HL-60 (cell line): ENCODE measurements around the gene CACNA1E.
"Not testable (repeated sequence)": the region's sequence is repeated elsewhere in the genome, so short reads cannot be mapped to it uniquely, and the experiment has no call there.

ENCODE experiments used
- DNase-seq, 2 experiments: peaks; one replicate each; pipeline ENCODE4 v3.0.0-alpha.2; 2010 to 2020; ENCODE audit warnings: low read depth in 1 of 2, low spot score in 1 of 2
- H3K27ac ChIP-seq: fragments of 250-450 bp; sonication (Bioruptor Pico); replicated peaks from 2 replicates; pipeline ENCODE4 v1.5.1; 2020; ENCODE audit warnings: mild to moderate bottlenecking, moderate library complexity
- H3K27me3 ChIP-seq: fragments of 250-450 bp; sonication (Bioruptor Pico); 2 replicates; pipeline ENCODE4 v1.5.1; 2021; ENCODE audit warnings: mild to moderate bottlenecking, moderate library complexity; ENCODE audit not compliant: insufficient read depth, poor library complexity, severe bottlenecking
- H3K4me3 ChIP-seq: replicated peaks from 2 replicates; pipeline ENCODE4 v1.5.1; 2011; ENCODE audit warnings: mild to moderate bottlenecking, control low read depth, low read length; ENCODE audit not compliant: insufficient read depth
- GABPA ChIP-seq: IDR thresholded peaks from 2 replicates; pipeline ENCODE4 v1.6.1; 2012; ENCODE audit warnings: low read depth
- POLR2AphosphoS5 ChIP-seq: IDR thresholded peaks from 2 replicates; pipeline ENCODE4 v1.6.1; 2012; ENCODE audit warnings: low read depth
- SPI1 ChIP-seq: IDR thresholded peaks from 2 replicates; pipeline ENCODE4 v1.6.1; 2012; ENCODE audit warnings: low read depth, mild to moderate bottlenecking, borderline replicate concordance
- TF ChIP-seq, protein P1 (sequence below): IDR thresholded peaks from one replicate; pipeline ENCODE4 v1.5.1; 2011; ENCODE audit warnings: low read length, control low read depth, inconsistent platforms; ENCODE audit not compliant: insufficient read depth
- TF ChIP-seq, protein P2 (sequence below): IDR thresholded peaks from 2 replicates; pipeline ENCODE4 v1.6.1; 2012; ENCODE audit warnings: low read depth; ENCODE audit not compliant: insufficient replicate concordance

Gene CACNA1E

DNA sequence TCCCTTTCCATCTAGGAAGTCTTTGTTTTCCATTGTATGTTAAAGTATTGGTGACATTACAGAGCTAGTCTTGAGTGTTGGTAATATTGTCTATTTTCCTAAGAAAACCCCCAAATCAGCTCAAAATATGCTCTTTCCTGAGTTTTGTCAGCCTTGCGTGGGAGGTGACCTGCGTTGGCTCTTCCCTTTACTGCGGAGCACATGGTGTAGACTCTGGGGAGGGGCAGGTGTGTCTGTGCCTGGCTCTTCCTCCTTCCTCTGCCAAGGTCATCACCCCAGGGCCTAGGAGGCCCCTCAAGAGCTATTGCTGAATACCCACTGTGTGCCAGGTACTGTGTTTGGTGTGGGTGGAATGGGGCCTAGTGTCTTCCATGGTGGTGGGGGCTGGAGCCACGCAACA lies 33.4 kb downstream of the CACNA1E start:
- TF ChIP-seq SPI1 (peak; percentile 59; the same call in 1 of the 2 replicates), POLR2AphosphoS5 (no peak)
- peak; percentile 18 to 53 for DNase-seq

DNA sequence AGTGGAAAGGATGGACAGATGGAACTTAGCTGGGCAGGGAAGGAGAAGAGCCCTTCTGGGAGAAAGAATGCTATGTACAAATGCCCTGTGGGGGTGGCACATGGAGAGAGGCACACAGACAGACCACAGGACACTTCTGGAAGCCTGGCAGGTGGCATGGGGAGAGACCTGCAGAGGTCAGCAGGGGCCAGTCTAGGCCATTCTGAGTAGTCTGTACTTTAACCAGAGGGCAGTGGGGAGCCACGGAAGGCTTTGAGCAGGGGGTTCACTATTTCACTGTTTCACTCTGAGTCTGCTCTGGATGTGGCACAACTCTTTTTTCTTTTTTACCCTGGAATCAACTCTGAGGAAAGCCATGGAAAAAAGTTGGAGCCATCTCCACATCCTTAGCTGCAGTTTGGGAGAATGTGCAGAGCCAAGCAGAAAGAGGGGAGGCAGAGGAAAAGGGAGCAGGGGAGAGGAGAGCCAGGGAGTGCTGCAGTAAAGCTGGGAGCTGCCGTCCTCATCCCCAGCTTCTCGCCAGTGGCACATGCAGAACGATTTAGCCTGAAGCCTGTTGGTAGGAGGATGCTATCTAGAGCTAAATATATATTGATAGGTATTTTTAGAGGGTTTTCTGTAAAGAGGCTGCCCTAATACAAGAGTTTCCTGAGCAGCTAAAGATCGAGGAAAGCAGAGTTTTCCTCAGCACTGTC lies 34.0 kb downstream of the CACNA1E start:
- peak overlapping the region; percentile 75 for H3K27ac ChIP-seq

More for the DNA sequence above, 33.4 kb downstream of the CACNA1E start:
- no peak overlapping the region for H3K4me3 ChIP-seq
- peak overlapping the region; percentile 75 for H3K27ac ChIP-seq
- H3K27me3 ChIP-seq = no peaks in the 10 kb centered on the region

DNA sequence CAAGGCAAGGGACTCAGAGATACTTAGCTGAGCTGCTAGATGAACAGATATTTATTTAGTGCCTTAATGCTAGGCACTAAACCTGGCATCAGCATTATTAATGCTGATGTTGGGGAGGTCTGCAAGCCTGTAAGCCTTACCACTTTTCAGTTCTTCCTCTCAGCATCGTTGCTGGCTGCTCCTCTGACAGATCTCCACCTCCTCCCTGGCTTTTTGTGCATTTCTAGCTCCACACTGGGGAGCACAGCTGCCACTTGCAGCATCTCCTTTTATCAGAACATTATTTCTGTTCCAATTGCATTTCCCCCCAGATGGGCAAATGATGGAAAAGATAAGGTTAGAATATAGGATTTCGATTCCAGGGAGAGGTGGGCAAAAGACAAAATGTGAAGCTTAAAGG lies 34.8 kb downstream of the CACNA1E start:
- no peaks in the 10 kb centered on the region for H3K27me3 ChIP-seq
- H3K4me3 ChIP-seq = no peak overlapping the region
- no peak overlapping the region for H3K27ac ChIP-seq
- no peak for TF ChIP-seq POLR2AphosphoS5
- TF ChIP-seq, protein P1, sequence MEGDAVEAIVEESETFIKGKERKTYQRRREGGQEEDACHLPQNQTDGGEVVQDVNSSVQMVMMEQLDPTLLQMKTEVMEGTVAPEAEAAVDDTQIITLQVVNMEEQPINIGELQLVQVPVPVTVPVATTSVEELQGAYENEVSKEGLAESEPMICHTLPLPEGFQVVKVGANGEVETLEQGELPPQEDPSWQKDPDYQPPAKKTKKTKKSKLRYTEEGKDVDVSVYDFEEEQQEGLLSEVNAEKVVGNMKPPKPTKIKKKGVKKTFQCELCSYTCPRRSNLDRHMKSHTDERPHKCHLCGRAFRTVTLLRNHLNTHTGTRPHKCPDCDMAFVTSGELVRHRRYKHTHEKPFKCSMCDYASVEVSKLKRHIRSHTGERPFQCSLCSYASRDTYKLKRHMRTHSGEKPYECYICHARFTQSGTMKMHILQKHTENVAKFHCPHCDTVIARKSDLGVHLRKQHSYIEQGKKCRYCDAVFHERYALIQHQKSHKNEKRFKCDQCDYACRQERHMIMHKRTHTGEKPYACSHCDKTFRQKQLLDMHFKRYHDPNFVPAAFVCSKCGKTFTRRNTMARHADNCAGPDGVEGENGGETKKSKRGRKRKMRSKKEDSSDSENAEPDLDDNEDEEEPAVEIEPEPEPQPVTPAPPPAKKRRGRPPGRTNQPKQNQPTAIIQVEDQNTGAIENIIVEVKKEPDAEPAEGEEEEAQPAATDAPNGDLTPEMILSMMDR = no peak
- TF ChIP-seq GABPA = no peak
- no peak for DNase-seq

More for the DNA sequence above, 34.0 kb downstream of the CACNA1E start:
- no peak for TF ChIP-seq POLR2AphosphoS5
- H3K4me3 ChIP-seq = no peak overlapping the region
- DNase-seq = no peak
- H3K27me3 ChIP-seq = no peaks in the 10 kb centered on the region

DNA sequence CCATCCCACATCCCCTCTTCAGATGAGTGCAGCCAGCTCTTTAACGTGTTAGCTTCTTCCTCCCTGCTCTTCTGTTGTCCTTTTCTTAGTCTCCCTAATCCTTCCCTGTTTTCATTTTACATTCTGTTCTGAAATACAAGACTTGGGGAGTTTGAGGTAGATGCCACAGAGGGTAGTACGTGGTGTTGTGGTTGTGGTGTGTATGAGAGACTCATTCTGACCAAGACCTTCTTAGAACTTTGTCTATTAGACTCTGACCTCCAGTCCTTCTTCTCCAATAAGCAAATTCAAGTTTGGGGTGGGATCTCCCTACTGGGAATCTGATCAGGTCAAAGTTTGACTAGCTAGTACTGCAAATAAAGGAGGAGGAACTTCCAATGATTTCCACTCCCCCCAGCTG lies 39.5 kb downstream of the CACNA1E start:
- Histone ChIP-seq H3K27ac (no peak overlapping the region), H3K4me3 (no peak overlapping the region), H3K27me3 (no peaks in the 10 kb centered on the region)
- no peak for DNase-seq
- TF ChIP-seq GABPA (no peak), POLR2AphosphoS5 (no peak), SPI1 (no peak)
- TF ChIP-seq, protein P1 = no peak
- TF ChIP-seq, protein P2, sequence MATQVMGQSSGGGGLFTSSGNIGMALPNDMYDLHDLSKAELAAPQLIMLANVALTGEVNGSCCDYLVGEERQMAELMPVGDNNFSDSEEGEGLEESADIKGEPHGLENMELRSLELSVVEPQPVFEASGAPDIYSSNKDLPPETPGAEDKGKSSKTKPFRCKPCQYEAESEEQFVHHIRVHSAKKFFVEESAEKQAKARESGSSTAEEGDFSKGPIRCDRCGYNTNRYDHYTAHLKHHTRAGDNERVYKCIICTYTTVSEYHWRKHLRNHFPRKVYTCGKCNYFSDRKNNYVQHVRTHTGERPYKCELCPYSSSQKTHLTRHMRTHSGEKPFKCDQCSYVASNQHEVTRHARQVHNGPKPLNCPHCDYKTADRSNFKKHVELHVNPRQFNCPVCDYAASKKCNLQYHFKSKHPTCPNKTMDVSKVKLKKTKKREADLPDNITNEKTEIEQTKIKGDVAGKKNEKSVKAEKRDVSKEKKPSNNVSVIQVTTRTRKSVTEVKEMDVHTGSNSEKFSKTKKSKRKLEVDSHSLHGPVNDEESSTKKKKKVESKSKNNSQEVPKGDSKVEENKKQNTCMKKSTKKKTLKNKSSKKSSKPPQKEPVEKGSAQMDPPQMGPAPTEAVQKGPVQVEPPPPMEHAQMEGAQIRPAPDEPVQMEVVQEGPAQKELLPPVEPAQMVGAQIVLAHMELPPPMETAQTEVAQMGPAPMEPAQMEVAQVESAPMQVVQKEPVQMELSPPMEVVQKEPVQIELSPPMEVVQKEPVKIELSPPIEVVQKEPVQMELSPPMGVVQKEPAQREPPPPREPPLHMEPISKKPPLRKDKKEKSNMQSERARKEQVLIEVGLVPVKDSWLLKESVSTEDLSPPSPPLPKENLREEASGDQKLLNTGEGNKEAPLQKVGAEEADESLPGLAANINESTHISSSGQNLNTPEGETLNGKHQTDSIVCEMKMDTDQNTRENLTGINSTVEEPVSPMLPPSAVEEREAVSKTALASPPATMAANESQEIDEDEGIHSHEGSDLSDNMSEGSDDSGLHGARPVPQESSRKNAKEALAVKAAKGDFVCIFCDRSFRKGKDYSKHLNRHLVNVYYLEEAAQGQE = no peak

DNA sequence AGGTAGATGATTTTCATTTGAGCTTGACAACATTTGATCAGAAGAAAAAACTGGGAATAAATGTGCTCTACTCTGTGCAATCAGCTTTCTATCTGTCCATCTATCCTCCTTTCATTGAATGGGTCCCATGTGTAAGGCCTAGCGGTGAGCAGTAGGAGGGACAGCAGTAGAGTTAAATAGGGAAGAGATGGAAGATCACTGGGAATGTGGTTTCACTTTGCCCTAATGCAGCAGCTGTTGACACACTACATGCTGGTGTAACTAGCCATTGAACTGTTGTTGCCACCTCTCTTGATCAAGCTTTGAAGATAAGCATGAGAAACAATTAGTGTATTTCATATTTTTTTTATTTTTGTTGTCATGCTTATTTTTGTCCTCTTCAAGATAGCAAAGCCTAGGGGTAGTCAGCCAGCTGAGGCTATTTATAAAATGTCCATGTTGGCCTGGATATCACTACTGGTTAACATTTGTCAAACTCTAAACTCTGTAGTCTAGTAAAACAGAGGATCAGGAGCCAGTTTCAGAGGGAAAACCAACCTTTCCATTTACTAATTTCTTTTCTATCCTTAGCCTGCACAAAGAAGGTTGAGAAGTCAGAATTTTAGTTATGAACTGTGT lies 41.9 kb downstream of the CACNA1E start:
- no peak overlapping the region for H3K27ac ChIP-seq
- DNase-seq = no peak
- no peaks in the 10 kb centered on the region for H3K27me3 ChIP-seq
- H3K4me3 ChIP-seq = no peak overlapping the region
- TF ChIP-seq, protein P2 = no peak
- TF ChIP-seq, protein P1 = no peak

DNA sequence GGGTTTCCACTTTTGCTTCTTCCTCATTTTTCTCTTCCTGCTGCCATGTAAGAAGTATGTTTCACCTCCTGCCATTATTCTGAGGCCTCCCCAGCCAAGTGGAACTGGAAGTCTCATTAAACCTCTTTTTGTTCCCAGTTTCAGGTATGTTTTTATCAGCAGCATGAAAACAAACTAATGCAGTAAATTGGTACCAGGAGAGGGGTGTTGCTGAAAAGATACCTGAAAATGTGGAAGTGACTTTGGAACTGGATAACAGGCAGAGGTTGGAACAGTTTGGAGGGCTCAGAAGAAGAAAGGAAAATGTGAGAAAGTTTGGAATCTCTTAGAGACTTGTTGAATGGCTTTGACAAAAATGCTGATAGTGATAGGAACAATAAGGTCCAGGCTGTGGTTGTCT lies 44.9 kb downstream of the CACNA1E start:
- not testable (repeated sequence) for H3K4me3 ChIP-seq, H3K27ac ChIP-seq, DNase-seq, H3K27me3 ChIP-seq
